Measurements from ENCODE around the gene PCNX1.

DNA sequence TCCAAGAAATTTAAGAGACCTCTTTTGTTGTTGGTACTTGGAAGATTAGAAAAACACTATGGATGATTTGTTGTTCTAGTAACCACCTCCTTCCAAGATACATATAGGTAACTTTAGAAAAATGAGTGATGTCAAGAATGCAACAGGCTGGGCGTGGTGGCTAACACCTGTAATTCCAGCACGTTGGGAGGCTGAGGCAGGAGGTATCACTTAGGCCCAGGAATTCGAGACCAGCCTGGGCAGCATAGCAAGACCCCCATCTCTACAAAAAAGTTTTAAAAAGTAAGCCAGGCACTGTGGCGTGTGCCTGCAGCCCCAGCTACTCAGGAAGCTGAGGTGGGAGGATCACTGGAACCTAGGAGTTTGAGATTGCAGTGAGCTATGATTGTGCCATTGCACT lies 97.8 kb downstream of the PCNX1 start:
- TF ChIP-seq REST (IDR thresholded peaks at IDR 0.05) (no peak), JUND (IDR thresholded peaks at IDR 0.05) (no peak), CTCF (IDR thresholded peaks at IDR 0.05; ENCODE audit: low read depth, low read length, missing input control) (no peak), SP1 (IDR thresholded peaks at IDR 0.05) (no peak), FOXA1 (IDR thresholded peaks at IDR 0.05) (no peak), RAD21 (IDR thresholded peaks at IDR 0.05) (no peak), EGR1 (IDR thresholded peaks at IDR 0.05; ENCODE audit: low read depth in 2 of 2) (no peak), YY1 (IDR thresholded peaks at IDR 0.05) (no peak), HNF4G (IDR thresholded peaks at IDR 0.05) (no peak), GABPA (IDR thresholded peaks at IDR 0.05 in 1 of 2, conservative IDR thresholded peaks at IDR 0.05 in 1 of 2) (no peak)
- TF ChIP-seq, protein P1, sequence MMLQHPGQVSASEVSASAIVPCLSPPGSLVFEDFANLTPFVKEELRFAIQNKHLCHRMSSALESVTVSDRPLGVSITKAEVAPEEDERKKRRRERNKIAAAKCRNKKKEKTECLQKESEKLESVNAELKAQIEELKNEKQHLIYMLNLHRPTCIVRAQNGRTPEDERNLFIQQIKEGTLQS (IDR thresholded peaks at IDR 0.05), result no peak
- TF ChIP-seq, protein P2, sequence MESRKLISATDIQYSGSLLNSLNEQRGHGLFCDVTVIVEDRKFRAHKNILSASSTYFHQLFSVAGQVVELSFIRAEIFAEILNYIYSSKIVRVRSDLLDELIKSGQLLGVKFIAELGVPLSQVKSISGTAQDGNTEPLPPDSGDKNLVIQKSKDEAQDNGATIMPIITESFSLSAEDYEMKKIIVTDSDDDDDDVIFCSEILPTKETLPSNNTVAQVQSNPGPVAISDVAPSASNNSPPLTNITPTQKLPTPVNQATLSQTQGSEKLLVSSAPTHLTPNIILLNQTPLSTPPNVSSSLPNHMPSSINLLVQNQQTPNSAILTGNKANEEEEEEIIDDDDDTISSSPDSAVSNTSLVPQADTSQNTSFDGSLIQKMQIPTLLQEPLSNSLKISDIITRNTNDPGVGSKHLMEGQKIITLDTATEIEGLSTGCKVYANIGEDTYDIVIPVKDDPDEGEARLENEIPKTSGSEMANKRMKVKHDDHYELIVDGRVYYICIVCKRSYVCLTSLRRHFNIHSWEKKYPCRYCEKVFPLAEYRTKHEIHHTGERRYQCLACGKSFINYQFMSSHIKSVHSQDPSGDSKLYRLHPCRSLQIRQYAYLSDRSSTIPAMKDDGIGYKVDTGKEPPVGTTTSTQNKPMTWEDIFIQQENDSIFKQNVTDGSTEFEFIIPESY (IDR thresholded peaks at IDR 0.05), result no peak

Measured in liver (tissue), 3 donors.